M059J (cell line): ENCODE measurements around the gene KCTD15. TPM values are rescaled to one million over a fixed set of nuclear protein-coding genes. Genes with fewer than 3 reads are reported as not detected.

Experiments
- DNase-seq: peaks from one replicate; pipeline ENCODE4 v3.0.0-alpha.2; 2012; ENCODE audit warnings: low read depth
- total RNA-seq: library from RNA; depleted of rRNA; stranded (reverse); fragments of >200 nt; shearing (Covaris generic); gene quantifications from 2 replicates; pipeline ENCODE4 v1.2.3, GENCODE V29; 2014; rRNA removed

Gene KCTD15
- total RNA-seq, 1 experiment from 2014 or later = 26.6 TPM

DNA sequence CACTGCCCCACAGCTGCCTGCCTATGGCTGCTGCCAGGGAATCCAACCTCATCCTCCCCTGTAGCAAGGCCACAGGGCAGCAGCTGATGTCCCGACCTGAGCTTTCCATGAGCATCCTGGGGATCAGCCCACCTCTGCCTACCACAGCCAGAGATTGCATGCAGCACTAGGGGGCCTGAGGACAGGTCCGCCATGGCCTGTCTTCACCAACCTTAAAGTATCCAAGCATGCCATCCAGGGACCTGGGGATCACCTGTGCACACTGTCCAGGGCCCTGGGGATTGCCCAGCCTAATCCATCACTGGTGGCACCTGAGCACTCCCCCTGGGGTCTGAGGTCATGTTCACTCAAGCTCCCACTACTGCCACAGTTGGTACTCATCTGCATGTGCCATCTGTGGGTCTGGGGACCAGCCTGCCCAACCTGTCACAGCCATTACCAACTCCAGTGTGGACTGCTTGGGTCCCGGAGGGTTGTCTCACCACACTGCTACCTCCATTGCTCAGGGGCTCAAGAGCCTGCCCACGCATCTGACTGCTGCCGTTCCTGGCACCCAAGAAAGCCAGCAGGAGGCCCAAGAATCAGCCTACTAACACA is 53.0 kb downstream of the KCTD15 start:
- DNase-seq = no peak

DNA sequence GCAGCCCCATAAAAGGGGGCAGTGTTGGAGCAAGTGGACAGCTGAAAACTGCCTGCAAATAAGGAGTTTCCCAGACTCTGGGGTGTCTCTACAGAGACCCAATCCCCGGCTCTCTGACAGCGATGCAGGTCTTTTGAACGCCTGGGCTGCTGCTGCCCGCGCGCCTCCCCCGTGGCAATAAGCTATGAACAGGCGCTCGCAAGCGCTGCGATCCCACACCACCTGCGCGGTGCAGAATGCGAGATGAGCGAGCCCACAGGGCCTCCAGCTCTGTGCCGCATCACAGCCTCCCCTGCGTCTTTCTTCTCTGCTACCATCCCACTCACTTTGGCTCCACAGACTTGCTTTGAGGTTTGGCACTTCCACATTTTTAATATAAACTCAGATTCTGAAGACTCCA is 62.3 kb downstream of the KCTD15 start:
- no peak for DNase-seq

DNA sequence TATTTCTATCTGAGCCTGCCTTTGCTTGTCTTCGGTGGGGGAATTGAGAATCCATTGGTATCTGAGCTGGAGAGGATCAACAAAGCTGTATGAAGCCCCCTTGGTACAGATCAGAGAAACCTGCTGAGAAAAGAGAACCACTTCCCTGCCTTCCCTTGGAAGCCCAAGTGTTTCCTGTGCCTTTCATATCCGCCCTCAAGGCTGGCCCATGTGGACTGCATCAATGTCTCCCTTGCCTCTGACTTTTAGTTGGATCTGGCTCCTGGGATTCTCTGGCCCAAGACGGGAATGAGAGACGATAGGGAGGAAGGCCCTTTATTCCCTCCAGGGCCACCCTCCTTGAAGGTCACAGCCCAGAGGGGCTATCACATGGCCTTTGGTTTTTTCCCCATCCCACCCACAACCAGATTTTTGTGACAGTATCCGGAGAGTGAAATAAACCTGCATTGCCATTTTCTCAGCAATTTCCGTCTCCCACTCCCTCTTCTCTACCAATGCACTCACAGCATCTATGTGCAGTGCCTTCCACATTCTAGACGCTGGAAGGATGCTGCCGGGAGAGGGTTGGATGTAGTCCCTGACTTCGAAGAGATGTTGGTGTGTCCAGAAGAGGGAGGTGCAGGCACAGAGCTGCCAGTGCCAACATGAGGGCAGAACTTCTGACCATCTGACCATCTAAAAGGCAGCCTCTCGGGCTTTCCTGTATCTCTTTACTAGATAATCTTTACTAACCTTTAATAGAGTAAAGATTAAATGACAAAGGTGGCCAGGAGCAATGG is 63.8 kb downstream of the KCTD15 start:
- DNase-seq = no peak

DNA sequence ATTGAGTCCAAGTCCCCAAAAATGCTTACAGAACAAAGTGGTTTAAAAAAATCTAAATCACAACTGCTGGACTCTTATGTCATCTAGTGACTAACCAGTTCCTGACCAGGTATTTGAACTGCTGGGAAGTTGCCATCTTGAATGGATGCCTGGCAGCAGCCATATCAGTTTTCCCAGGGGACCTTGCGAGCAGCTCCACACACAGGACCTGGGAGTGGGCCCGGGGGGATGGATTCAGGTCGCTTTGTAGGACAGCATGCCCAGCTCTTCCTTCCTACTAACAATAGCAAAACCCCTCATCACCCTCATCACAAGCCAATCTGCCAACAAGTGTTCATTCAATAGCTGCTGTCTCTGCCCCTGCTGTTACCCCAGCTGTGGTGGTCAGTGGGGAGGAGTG is 65.3 kb downstream of the KCTD15 start:
- DNase-seq = no peak

DNA sequence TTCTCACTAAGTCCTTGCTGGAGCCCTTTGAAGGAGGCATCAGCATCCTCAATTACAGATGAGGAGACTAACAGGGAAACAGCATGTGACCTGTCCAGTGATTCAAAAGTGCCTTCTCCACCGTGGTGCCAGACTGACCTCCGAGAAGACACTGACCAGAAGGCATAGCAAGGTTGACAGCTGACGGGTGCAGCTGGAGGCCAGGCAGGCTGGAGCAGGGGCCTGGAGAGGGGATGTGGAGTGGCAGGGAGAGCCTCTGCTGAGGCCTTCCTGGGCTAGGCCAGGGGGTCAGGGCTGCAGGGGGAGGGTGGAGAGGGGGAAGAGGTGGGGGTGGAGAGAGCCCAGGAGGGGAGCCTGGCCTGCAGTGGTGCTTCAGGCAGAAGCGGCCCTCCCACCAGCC is 66.3 kb downstream of the KCTD15 start:
- no peak for DNase-seq

DNA sequence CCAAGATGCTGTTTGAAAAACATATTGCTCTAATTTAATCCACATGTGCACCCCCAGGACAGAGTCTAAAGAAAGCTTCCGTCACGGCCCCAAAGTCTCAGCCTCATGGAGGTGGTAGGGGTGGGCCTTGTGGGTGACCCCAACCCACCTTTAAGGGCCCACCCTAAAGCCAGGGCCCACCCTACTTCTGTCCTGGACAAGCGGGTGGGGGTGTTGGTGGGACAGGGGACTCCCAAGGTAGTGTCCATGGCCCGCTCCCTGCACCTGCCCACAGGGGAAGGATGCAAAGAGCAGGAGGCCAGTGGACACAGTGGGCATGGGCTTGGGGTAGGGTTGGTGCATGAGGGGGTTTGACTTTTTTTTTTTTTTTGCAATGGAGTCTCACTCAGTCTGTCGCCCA is 66.8 kb downstream of the KCTD15 start:
- no peak for DNase-seq

DNA sequence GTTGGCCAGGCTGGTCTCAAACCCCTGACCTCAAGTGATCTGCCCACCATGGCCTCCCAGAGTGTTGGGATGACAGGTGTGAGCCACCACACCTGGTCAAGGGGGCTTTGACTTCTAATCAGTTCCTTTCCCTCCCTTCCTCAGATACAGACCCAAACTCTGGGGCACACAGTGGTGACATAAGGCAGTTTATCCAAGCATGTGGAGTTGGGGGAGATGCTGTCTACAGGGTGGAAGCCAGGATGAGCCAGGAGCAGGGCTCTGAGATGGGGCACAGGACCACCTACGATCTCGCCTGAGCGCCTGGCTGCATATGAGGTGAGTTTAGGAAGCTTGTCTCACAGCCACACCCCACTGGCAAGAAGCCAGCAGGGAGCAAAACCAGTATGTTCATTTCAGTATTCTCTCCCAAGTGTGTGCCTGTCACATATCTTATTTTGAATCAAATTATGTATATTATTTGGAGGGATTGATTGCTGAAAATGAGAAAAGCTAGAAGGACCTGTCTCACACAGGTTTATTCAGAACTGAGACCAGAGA is 67.7 kb downstream of the KCTD15 start:
- DNase-seq = no peak

DNA sequence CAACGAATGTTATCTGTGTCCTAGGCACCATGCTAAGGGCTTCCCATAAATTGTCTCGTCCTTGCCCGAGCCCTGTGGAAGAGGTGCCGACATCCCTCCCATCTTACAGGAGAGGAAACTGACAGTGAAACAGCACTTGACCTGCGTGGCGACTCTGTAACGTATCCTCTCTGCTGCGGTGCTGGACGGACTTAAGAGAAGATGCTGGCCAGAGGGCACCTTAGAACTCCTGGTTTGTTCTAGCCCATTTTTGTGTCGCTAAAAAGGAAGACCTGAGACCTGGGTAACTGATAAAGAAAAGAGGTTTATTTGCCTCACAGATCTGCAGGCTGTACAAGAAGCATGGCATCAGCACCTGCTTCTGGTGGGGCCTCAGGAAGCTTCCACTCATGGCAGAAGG is 68.6 kb downstream of the KCTD15 start:
- DNase-seq = no peak

Other genes with a start within 250 kb of the KCTD15 start
- gene CHST8, start 174.9 kb upstream of the KCTD15 start, total RNA-seq = not detected in 2 replicates